Measurements from ENCODE around the gene HOXA4.

The HOXA4 gene

GRCh38 chr7:27157702-27158431 is 27.3 kb upstream of the HOXA4 start:
- DNase-seq: no peak

GRCh38 chr7:27156916-27157701 is 26.6 kb upstream of the HOXA4 start:
- DNase-seq: no peak

- DNase-seq: no peak
Measured at GRCh38 chr7:27156508-27156898, 25.9 kb upstream of the HOXA4 start, which contains the start of gene HOXA7. HOXA7 (minus strand) TSS chr7:27156675; CDS start chr7:27156545, 130 bp downstream.

- no peak for DNase-seq
Measured at GRCh38 chr7:27155816-27156507, 25.4 kb upstream of the HOXA4 start.

- DNase-seq: no peak
Measured at GRCh38 chr7:27154901-27155815, 24.6 kb upstream of the HOXA4 start.

GRCh38 chr7:27154369-27154768 is 23.8 kb upstream of the HOXA4 start:
- DNase-seq: no peak

- no peak for DNase-seq
Measured at GRCh38 chr7:27153526-27153925, 23.0 kb upstream of the HOXA4 start.

GRCh38 chr7:27152816-27153442 is 22.4 kb upstream of the HOXA4 start:
- DNase-seq: no peak

GRCh38 chr7:27151931-27152815 is 21.6 kb upstream of the HOXA4 start, which contains the start of gene HOXA3:
HOXA3 (minus strand) TSS chr7:27152583; CDS start chr7:27110640, 41,943 bp downstream.
- DNase-seq: no peak

- DNase-seq: no peak
Measured at GRCh38 chr7:27151341-27151930, 20.9 kb upstream of the HOXA4 start.

- peak; percentile 74 for DNase-seq
Measured at GRCh38 chr7:27150568-27151340, 20.2 kb upstream of the HOXA4 start.

GRCh38 chr7:27149842-27150567 is 19.4 kb upstream of the HOXA4 start:
- DNase-seq: no peak

GRCh38 chr7:27148756-27149641 is 18.4 kb upstream of the HOXA4 start:
- no peak for DNase-seq

GRCh38 chr7:27148031-27148755 is 17.6 kb upstream of the HOXA4 start:
- DNase-seq: no peak

GRCh38 chr7:27147199-27148030 is 16.9 kb upstream of the HOXA4 start, which contains the start of gene HOXA6:
HOXA6 (minus strand) TSS chr7:27147774; CDS start chr7:27147749, 25 bp downstream.
- DNase-seq: no peak

All from hematopoietic multipotent progenitor cell treated with erythropoietin and hydrocortisone succinate and interleukin-3 and kit ligand, for 8 days (in vitro differentiated cells).